OCI-LY7 (cell line): ENCODE data around the gene SMG6.

Experiments used
- CTCF ChIP-seq: fragments of 200-600 bp; sonication (generic); conservative IDR thresholded peaks from 2 replicates; pipeline ENCODE4 v1.5.1; 2014; ENCODE audit warnings: mild to moderate bottlenecking, antibody characterized with exemption, low read length, moderate library complexity, mixed read lengths
- EZH2phosphoT487 ChIP-seq: fragments of 200-600 bp; sonication (generic); IDR thresholded peaks from 2 replicates; pipeline ENCODE4 v1.6.1; 2018; ENCODE audit warnings: low read depth, borderline replicate concordance, mild to moderate bottlenecking, mixed run types, antibody characterized with exemption, low read length, moderate library complexity, mixed read lengths

- TF ChIP-seq CTCF (no peak), EZH2phosphoT487 (no peak)
Observed at GRCh38 chr17:2025220-2025621, 278.4 kb downstream of the SMG6 start, which contains the start of gene RTN4RL1.
